Inflammatory macrophage treated with lipopolysaccharide for 4 hours (primary cell): Measurements from ENCODE around the gene ZNF423.

Source experiments
- DNase-seq: peaks from one replicate; pipeline ENCODE4 v3.0.0-alpha.2; 2020

Gene ZNF423

DNA sequence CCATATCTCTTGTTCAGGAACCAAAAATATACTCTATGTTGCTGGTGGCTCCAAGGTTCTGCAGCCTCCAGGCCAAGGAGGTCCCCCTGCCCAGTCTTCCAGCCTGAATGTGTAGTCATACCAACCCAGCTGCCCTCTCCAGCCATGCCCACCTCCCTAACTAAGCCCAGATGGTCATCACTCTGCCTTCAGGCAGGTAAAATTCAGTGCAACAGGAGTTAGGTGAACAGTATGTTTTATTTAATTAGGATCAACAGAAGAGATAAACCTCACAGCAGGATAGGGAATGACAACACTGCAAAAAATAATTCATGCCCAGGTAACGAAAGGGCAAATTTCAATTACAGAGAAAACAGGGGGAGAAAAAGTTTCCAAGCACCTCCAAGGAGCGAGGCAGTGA lies 9.1 kb downstream of the ZNF423 start:
- no peak for DNase-seq

DNA sequence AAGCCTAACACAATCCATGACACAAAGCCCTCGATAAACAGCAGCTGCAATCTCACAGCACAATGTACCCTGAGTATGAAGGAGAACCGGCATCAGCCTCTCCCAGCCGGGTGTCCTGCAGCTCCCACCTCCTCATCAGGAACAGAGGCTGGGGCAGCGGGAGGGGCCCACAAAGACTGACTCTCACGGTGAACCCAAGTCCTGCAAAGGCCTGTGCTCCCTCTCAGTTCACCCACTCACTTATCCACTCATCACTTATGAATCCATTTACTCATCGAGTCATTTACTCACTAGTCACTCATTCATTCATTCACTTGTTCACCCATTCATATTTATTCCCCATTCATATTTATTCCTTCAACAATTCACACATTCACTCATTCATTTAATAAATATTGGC lies 11.6 kb downstream of the ZNF423 start:
- no peak for DNase-seq

DNA sequence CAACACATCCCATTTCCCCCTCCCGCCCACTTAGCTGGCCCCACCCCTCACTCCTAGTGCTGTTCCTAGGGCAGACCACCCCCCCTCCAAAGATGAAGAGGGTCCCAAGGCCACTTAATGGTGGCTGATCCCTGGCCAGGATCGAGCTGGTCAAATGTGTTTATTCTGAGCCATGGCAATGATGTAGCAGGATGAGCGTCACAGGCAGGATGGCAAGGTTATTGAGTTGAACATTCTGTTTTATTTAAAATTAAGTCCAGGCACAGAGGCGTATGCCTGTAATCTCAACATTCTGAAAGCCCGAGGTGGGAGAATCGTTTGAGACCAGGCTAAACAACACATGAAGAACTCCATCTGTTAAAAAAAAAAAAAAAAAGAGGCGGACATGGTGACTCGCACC lies 12.2 kb downstream of the ZNF423 start:
- DNase-seq: no peak

DNA sequence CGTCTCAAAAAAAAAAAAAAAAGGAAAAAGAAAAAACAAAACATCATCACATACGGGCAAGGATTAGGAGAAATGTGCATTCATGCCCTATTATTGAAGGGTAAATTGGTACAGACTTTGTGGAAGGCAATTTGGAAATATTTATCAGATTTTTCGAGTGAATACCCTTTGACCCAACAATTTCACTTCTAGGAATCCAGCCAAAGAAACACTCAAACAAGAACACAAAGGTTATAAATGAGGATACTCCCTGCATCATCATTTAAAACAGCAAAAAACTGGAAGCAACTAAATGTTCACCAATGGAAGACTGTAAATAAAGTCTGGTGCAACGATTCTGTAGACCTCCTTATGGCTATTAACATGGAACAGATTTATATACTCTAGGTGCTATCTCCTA lies 12.9 kb downstream of the ZNF423 start:
- no peak for DNase-seq

DNA sequence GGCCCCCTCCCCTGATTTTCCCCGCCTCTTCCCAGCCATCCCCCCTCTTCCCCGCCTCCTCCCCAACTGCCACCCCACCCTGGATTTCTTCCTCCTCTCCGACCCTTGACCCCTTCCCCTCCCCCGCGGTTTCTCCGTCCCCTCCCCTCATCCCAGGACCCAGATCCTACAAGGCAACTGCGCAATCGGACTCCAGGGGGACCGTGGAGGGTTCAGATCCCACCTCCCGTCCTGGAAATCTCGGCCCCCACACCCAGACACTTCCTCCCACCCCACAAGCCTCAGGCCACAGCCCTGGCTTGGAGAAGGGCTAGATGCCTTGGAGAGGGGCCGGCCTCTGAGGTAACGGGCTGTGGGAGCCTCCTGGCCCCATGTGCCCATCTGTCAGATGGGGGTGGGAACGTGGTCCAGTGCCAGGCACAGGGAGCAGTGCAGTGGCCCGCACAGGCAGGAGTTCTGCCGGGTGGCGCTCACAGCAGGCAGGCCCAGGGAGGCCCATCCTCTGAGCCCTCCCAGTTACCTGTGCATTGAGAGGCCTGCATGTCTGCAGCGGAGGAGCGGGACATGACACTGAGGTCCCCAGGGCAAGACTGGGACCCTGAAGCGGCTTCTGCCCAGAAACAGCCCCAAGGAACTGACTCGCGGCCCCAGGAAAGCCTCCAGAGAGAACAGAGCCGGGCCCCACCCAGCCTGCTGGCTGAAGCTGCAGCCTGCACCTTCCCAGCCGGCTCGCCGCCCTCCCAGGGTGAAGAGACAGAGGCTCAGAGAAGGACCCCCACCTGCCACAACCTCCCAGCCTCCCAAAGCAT lies 16.7 kb downstream of the ZNF423 start:
- DNase-seq: no peak

DNA sequence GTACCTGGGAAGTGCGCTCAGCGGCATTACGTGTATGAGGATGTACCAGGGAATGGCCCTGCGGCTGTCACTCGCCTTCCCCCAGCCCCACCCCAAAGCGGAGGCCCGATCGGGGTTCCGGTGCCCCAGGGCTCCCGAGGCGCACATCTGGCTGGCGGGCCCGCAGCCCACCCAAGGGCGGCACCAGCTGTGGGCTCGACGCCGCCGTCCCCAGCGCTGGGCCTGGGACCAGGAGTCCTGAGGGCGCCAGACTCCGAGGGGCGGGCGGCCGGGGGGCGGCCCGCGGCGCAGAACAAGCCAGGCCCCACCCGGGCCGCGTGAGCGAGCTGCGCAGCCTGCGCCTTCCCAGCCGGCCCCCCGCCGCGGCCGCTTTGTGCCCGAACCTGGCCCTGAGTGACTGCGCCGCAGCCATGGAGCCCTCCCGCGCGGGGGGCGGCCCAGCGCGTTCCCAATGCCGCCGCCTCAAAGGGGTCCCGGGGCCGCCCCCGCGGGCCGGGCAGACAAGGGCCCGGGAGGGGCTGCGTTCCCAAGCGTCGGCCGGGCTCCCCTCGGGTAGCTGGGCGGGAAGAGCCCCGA lies 17.4 kb downstream of the ZNF423 start:
- no peak for DNase-seq

DNA sequence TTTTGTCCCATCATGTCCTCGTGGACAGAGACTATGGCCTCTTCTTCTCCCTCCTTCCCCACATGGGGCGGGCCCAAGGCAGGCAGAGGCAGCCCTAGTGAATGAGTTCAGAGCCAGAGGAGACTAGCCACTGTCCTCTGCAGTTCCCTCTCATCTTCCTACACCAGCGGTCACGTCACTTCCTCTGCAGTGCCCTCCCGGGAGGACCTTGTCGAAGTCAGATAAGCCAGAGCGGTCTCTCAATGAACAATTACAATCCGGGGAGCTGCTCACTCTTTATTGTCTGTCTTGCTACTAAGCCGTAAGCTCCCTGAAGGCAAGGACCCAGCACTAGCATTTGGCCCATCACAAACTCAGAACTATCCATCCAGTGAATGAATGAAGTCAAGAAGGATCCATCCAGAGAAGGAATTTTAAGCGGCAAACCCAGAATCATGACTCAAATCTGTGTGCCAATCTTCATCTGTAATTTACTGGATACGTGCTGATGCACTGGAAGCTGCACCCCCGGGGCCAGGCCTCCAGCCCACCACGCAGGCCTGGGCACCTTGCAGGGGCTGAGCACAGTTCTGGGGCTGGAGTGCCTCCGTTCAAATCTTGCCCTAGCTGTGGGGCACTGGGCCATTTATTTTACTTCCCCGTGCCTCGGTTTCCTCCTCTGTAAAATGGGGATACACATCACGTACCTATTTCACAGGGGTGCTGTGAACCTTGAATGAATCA lies 18.1 kb downstream of the ZNF423 start:
- DNase-seq: no peak

DNA sequence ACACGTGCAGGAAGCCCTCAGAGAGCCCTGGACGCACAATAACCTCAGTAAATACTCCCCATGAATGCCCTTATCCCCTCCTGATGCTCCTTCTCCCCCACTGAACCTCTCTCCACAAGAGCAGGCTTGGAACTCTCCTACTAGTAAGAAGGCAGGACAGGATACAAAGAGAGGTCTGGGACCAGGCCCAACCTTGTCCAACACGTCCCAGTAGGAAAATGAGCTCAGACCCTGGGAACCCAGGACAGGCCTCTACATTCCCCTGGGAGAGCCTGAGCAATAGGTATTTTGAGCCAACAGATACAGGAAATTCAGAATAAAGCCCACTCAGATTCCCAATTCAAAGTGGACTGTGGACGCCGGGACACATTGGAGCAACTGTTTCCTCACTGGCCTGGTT lies 19.2 kb downstream of the ZNF423 start:
- DNase-seq: no peak

DNA sequence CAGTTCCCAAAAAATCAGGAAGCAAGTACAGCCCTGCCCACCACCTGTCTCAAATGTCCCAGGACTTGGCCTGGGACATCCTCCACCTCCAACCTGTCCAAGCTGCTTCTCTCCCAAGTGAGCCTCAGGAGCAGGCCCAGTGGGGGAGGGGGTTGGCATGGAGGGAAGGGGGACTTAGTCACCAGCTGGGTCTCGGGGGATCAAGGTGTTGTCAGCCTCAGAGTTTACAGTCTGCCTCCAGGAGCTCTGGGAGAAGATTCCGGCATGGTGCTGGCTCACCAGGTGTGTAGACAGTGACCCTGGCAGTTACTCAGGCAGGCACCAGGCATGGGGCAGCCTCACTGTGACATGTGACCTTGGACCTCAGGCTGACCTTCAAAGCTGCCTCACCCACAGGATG lies 19.7 kb downstream of the ZNF423 start:
- no peak for DNase-seq

DNA sequence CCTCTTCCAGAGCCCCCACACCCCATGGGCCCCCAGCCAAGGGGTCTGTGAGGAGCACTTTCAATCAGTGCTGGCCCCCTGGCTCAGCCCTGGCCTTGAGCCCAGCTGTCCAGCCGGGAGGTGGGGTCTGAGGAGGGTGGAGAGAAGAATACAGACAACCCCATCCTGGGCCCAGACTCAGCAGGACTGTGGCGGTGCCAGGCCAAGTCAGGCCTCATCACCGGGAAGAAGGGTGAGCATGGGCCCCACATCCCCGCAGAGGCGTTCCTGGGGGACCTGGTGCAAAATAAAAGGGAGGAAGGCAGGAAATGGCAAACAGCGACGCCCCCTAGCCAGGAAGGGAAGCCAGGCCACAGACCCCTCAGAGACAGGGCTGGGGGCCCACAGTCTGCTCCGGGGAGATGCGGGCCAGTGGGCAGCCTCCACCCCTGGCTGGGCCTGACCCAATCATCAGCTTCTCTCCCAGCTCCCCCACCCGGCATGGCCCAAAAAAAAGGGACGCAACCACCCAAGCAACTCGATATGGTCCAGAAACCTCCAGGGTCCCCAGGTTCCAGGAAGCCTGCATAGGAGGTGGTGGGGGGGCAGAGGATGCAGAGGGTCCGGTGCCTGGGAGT lies 20.6 kb downstream of the ZNF423 start:
- no peak for DNase-seq

DNA sequence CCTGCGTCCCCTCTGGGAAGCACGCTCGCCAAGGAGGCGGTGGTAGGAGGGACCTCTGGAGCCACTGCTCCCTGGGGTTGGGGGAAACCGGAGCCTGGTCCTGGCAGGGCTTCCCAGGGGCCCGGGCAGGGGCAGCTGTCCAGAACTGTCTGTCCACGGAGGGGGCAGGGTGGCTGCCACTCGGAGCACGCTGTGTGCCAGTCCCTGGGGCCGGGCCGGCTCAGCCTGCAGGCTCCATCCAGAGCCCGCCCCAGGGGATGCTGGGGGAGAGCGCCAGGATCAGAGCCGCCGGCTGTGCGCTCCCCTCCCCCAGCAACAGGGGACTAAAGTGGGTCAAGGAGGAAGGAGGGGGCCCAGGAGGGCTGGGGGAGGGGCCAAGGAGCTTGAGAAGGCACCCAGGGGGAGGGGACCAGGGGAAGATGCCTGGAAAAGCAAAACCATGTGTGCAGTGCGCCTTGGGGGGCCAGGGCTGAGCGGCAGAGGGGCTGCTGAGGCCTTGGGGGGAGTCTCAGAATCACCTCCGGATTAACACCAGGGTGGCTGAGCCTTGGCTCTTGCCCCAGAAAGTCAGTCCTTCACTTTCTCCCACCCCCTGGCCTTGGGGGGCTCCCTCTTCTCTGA lies 21.3 kb downstream of the ZNF423 start:
- DNase-seq: no peak

DNA sequence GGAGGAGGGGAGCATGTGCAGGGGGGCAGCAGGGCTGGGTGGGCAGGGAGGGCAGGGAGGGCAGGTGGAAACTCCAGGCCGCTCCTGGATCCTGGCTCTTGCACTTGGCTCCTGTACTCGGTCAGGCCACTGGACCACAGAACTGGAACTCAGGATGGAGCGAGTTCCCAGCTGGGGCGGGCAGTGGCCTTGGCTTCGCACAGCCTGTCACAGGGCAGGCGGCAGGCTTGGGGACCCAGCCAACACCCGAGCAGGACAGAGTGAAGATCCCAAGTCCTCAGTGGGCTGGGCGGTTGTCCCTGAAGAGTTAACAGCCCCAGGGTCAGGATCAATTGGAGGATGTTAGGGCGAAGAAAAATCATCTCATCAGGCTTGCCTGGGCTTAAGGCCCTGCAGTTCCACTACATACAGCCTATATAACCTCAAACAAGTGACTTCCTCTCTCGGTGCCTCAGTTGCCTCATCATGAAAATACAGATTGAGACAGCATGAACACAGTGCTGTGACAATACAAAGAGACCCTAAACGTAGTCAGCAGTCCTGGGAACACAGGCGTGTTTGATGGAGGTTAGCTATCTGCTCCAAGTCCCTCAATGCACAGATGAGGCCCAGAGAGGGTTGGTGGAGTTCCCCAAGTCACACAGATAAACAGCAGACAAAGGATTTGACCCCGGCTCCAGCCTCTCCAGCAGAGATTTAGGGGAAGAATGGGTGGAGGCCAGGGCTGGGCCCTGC lies 21.9 kb downstream of the ZNF423 start:
- no peak for DNase-seq

DNA sequence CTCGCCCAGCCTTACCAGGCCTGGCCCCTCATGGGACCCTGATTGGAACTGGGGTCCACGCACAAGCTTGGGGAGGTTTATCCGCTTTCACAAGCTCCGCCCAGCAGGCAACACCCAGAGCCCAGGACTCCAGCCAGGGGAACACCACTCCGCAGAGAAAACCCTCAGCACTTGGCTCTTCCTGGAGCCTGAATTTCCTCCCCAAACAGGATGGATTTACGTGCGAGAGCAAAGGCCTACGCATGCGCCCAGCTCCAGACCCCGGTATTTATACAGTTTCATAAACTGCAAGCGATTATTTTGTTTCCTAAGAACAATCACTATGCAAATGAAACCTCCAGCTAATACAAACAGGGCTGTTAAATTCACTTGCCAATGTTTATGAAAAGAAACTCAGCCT lies 22.8 kb downstream of the ZNF423 start:
- DNase-seq: no peak

DNA sequence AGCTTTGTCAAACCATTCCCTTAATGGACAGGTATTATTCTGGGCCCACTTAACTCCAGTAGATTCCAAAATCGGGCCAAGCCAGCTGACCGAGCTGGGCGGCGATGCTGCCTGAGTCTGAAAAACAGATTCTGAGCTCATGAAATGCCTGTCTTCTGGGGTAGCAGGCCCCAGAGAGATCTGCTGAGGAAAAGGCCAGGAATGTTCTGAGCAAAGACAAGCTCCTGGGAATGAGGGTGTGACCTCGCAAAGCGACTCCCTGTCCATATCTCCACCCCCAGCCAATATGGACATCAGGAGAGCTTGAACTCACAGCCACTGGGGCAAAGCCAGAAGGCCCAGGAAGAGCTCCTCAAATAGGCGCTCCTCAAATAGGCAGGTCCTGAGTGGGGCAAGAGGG lies 23.7 kb downstream of the ZNF423 start:
- no peak for DNase-seq

DNA sequence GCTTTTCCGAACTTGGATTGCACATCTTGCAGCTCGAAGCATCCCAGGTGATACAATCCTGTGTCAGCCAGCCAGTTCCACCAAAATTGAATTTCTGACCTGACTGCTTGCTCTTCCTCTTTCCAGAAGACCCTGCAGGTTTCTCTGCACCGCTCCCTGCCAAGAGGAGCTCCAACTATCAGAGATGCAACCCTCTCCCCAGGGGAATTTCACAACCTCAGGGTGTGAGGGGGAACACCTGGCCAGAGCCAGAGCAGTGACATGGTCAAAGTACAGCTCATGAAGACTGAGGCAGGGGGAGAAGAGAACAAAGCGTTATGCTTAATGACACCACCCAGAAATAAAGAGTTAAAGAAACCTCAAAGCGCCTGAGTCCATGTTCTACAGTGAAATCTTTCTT lies 25.0 kb downstream of the ZNF423 start:
- no peak for DNase-seq

DNA sequence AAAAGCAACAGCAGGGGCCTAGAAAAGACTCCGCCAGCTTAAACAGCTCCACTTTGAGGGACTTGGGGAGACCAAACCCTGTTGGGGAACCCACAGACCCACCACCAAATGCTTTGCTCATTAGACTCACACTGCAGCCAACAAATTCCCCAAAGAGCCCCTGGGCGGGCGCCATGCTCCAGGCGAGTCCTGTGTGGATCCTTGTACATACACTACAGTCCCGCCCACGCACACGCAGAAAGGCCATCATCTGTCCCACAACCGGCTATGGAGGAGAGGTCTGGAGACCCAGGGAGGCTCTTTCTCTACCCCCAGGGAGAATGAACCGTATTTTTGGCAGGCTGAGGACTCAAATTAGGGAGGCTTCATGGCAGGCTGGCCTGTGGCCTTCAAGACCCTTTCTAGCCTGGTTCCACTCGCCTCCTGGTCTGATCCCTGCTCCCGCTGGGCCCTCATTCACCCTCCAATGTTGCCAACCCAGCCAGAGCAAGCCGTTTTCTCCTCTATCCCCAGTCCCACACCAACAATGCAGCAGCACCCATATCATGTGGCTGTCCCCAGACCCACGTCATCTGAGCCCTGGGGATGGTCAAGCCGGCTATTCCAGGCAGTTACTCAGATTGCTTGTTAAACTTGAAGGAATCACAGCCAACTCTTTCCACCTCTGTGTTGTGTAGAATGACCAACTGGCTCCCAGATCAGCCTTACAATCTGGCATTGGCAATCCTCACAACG lies 27.2 kb downstream of the ZNF423 start:
- no peak for DNase-seq

DNA sequence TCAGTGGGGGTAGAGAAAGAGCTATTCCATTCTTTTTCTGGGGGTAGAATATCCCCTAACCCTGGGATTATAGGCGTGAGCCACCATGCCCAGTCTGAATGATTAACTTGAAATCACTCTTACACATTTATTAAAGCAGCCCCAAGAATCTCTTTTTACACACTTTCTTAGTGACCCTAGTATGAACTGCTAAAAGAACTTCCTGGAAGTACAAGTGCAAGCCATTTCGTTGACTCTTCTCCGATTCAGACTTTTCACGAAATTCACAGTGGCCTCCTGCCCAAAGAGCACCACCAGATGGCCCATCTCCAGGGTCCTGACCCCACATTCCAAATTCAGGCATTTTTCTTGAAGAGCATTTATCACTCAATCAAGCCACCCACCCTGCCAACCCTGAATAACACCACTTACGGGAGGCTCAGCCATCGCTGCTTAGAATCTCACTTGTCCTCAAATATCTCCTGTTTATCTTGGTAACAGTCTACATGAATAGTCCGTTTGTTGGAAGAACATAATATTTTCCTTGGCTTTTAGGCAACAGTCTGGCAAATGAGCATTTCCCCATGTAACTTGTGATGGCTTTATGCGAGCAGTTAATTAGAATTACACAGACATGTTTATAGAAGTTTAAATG lies 28.0 kb downstream of the ZNF423 start:
- DNase-seq: no peak

DNA sequence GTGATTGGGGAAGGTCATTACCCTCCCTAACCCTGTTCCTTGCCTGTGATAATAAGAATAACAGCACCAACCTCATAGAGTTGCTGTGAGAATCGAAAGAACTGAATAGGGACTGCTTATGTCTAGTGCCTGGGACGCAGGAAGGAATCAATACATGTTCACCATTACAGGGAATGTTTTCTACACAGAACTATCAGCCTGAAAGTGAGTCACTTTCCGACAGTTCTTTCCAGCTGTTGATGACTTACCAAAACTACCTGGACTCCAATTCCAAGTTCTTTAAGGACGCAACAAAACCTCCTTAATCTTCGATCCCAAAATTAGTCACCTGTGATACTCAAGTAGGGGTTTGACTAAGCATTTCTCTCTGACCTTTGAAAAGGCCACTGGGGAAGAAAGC lies 29.4 kb downstream of the ZNF423 start:
- no peak for DNase-seq

DNA sequence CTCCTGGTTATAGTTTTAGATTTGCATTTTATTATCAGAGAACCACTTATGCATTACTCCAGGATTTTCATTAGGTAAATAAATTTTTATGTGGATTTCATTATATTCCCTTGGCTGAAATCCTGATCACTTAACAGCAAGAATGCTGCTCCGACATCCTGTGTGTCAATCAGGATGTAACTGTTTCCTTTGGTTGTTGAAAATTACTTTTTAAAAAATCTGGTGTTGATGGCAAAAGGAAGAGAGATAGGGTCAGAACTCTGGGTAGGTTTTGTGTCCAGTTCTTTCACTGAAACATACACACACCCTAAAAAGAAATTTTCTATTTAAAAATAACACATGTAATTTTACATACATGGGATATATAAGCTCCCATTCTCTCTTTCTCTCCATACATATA lies 30.9 kb downstream of the ZNF423 start:
- no peak for DNase-seq

DNA sequence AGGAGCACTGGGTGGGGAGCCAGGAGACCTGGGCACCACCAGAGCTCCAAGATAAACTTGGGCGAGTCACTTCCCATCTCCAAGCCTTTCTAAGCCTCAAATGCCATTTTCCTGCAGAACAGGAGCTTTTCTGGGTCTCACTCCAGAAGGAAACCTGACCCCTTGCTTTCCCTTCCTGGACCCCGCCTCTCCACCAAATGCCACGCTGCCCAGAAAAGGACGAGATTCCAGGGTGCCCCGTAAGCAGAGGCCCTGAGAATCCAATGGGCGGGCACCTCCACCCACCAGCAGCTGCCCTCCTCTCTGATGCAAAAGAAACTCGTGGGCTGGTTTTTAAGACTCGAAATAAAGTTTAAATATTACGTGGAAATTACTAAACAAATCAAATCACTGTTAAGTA lies 31.3 kb downstream of the ZNF423 start:
- DNase-seq: no peak

DNA sequence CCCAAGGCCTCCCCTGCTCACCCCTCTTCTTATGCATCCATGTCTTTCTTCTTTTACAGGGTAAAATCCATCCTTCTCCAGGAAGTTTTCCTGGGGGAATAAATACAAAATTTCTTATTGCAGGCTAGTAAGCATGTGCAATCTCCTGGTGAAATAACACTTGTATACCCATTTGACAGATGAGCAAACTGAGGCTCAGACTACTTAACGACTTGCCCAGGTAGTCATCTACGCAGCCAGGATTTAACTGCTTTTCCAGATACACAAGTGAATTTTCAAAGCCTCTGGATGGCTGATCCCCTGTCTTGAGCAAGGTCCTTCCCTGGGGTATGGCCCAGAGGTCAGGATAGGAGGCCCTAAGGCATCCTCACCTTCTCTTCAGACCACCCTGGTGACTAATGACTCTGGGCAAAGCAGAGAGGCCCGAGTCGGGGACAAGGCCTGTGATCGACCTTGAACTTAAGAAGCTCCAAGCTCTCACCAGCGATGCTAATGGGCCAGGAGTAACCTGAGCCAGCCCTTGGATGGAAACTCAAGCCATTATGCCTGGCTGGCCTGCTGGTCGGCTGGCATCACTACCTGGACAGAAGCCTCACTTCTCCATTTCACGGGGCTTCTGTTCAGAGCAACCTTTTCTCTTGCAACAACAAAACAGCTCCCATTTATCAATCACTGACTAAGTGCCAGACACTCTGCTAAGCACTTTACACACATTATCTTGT lies 33.1 kb downstream of the ZNF423 start:
- DNase-seq: no peak
